Testis (tissue), 2 donors: ENCODE data around the gene DMD.

Experiments
- CTCF ChIP-seq, 3 experiments: fragments of 450-650 bp in 2 of 3; fragments of 200-600 bp in 1 of 3; sonication (generic) in 1 of 3; IDR thresholded peaks; one replicate each; pipeline ENCODE4 v1.5.1; 2016 to 2019; ENCODE audit warnings: antibody characterized with exemption in 3 of 3, mild to moderate bottlenecking in 2 of 3, moderate library complexity in 1 of 3
- POLR2A ChIP-seq: fragments of 450-650 bp; IDR thresholded peaks from one replicate; pipeline ENCODE4 v1.6.1; 2017; ENCODE audit warnings: antibody characterized with exemption, mild to moderate bottlenecking, moderate library complexity

DNA sequence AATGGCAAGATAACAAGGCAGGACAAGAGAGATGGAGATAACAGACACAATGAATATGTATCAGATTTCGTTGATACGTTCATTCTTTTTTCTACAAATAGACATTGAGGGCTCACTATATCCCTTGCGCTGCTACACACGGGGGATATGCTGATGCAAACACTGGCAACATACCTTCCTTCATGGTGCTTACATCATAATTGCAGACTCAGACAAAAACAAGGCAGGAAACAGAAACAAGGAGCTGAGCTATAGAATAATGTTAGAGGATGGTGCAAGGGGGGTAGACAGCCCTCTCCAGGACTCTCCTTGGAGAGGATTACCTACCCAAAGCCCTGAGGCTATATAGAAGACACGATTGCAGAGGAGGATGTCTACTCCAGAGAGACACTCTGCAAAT, 1069.5 kb downstream of the DMD start:
- TF ChIP-seq CTCF (IDR thresholded peaks at IDR 0.05) (no peak), POLR2A (no peak)
